NB4 (cell line): Measurements from ENCODE around the gene ARHGAP22.

Experiments
- POLR2A ChIP-seq: IDR thresholded peaks from 2 replicates; pipeline ENCODE4 v1.6.1; 2011; ENCODE audit warnings: mild to moderate bottlenecking; ENCODE audit not compliant: insufficient read length; ENCODE audit errors: extremely low read depth
- TF ChIP-seq, protein P1 (sequence below): IDR thresholded peaks from one replicate; pipeline ENCODE4 v1.5.1; 2012; ENCODE audit warnings: low read depth, low read length
- TF ChIP-seq, protein P2 (sequence below): IDR thresholded peaks from 2 replicates; pipeline ENCODE4 v1.6.1; 2011; ENCODE audit warnings: low read depth, low read length

DNA sequence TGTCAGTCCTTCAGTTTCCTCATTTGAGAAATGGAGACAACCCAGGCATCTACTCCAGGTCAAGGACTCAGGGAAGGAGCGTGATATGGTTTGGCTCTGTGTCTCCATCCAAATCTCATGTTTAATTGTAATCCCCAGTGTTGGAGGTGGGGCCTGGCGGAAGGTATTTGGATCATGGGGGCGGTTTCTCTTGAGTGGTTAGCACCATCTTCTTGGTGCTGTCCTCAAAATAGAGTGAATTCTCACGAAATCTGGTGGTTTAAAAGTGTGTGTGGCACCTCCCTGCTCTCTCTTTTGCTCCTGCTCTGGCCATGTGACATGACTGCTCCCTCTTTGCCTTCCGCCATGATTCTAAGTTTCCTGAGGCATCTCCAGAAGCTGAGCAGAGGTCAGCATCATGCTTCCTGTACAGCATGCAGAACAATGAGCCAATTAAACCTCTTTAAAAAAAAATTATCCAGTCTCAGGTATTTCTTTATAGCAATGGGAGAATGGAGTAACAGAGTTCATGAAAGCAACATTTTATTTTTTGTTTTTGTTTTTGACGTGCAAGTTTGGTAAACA lies 30.0 kb downstream of the ARHGAP22 start:
- TF ChIP-seq, protein P1, sequence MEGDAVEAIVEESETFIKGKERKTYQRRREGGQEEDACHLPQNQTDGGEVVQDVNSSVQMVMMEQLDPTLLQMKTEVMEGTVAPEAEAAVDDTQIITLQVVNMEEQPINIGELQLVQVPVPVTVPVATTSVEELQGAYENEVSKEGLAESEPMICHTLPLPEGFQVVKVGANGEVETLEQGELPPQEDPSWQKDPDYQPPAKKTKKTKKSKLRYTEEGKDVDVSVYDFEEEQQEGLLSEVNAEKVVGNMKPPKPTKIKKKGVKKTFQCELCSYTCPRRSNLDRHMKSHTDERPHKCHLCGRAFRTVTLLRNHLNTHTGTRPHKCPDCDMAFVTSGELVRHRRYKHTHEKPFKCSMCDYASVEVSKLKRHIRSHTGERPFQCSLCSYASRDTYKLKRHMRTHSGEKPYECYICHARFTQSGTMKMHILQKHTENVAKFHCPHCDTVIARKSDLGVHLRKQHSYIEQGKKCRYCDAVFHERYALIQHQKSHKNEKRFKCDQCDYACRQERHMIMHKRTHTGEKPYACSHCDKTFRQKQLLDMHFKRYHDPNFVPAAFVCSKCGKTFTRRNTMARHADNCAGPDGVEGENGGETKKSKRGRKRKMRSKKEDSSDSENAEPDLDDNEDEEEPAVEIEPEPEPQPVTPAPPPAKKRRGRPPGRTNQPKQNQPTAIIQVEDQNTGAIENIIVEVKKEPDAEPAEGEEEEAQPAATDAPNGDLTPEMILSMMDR = no peak
- TF ChIP-seq, protein P2, sequence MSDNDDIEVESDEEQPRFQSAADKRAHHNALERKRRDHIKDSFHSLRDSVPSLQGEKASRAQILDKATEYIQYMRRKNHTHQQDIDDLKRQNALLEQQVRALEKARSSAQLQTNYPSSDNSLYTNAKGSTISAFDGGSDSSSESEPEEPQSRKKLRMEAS = no peak
- no peak for TF ChIP-seq POLR2A
